Stromal cell of bone marrow (primary cell): ENCODE results near the gene DOCK4.

ENCODE experiments used
- DNase-seq: peaks from one replicate; pipeline ENCODE4 v3.0.0-alpha.2; 2012; ENCODE audit warnings: low read depth

DOCK4 gene

GRCh38 chr7:112192236-112193154, 13.7 kb downstream of the DOCK4 start:
- no peak for DNase-seq

- no peak for DNase-seq
Measured at GRCh38 chr7:112190120-112190519, 16.1 kb downstream of the DOCK4 start.

- DNase-seq, result no peak
Measured at GRCh38 chr7:112189691-112190090, 16.5 kb downstream of the DOCK4 start.

GRCh38 chr7:112188257-112188656, 17.9 kb downstream of the DOCK4 start:
- no peak for DNase-seq

GRCh38 chr7:112186300-112186699, 19.9 kb downstream of the DOCK4 start:
- DNase-seq, result no peak

- DNase-seq, result no peak
Measured at GRCh38 chr7:112185005-112185834, 21.0 kb downstream of the DOCK4 start.

GRCh38 chr7:112184455-112184854, 21.7 kb downstream of the DOCK4 start:
- DNase-seq, result no peak

GRCh38 chr7:112183266-112183665, 22.9 kb downstream of the DOCK4 start:
- no peak for DNase-seq

- DNase-seq, result no peak
Measured at GRCh38 chr7:112182749-112183148, 23.4 kb downstream of the DOCK4 start.

- no peak for DNase-seq
Measured at GRCh38 chr7:112180223-112180622, 26.0 kb downstream of the DOCK4 start.

- no peak for DNase-seq
Measured at GRCh38 chr7:112176693-112177415, 29.3 kb downstream of the DOCK4 start.

- no peak for DNase-seq
Measured at GRCh38 chr7:112176241-112176640, 30.0 kb downstream of the DOCK4 start.

GRCh38 chr7:112174192-112174591, 32.0 kb downstream of the DOCK4 start:
- DNase-seq, result no peak

- DNase-seq, result no peak
Measured at GRCh38 chr7:112173568-112173905, 32.7 kb downstream of the DOCK4 start.

- no peak for DNase-seq
Measured at GRCh38 chr7:112172870-112173567, 33.2 kb downstream of the DOCK4 start.

- DNase-seq, result no peak
Measured at GRCh38 chr7:112171673-112172072, 34.5 kb downstream of the DOCK4 start.

GRCh38 chr7:112168915-112169314, 37.3 kb downstream of the DOCK4 start:
- no peak for DNase-seq

- DNase-seq, result no peak
Measured at GRCh38 chr7:112167147-112167546, 39.1 kb downstream of the DOCK4 start.

- DNase-seq, result no peak
Measured at GRCh38 chr7:112162784-112163506, 43.3 kb downstream of the DOCK4 start.

- no peak for DNase-seq
Measured at GRCh38 chr7:112162142-112162766, 43.9 kb downstream of the DOCK4 start.
